Measurements from ENCODE around the gene DEFB132.
A peak's percentile ranks its signal among the peaks of the same experiment; 100 is the strongest.

Gene DEFB132

DNA sequence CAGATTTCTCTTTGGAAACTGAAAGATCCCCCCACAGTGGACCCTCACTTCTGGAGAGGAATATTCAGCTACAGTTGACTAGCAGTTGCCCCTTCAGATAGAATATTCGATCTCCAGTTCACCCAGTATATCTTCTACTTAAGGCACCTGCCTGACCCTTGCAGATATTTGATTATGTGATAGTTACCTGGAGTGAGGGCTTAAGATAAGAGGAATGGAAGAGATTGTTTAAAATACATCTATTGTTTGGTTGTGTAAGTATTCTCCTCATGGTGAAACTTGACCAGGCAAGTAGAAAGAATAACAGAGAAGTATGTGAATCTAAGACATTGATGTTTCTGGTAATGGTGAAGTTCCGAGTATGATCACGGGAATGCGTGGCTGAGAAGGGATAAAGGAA lies 38.3 kb downstream of the DEFB132 start:
- no peak for DNase-seq (ENCODE audit: insufficient read length, low spot score)
- FAIRE-seq = no peak

DNA sequence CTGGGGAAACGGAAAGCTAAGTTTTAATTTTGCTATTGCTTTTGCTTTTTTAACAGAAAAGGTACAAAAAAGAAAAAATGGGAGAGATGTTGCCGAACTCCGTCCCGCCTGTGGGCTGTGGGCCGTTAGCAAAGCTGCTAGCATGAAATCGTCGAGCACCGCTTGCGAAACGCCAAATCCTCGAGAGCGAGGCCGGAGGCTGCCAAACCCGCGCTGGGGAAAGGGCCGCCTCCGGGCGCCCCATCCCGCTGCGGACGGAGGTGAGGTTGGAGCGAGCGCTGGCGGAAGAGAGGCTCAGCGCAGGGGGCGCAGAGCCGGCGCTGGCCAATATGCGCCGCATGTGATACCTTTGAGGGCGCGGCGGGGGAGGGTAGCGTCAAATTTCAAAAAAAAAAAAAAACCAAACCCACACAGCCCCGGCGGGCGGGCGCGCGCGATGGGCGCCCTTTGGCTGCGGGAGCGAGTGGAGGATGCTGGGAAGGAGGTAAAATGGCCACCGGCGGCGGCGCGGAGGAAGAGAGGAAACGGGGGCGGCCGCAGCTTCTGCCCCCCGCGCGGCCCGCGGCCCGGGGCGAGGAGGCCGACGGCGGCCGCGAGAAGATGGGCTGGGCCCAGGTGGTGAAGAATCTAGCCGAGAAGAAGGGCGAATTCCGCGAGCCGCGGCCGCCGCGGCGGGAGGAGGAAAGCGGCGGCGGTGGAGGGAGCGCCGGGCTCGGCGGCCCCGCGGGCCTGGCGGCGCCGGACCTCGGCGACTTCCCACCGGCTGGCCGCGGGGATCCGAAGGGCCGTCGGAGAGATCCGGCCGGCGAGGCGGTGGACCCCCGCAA lies 39.8 kb downstream of the DEFB132 start, which contains the start of gene ZCCHC3:
ZCCHC3 (plus strand) TSS at position 473 of the 827 bp plus-strand sequence; CDS start at position 490, 17 bp downstream.
- DNase-seq (ENCODE audit: insufficient read length, low spot score) = peak; percentile 88
- FAIRE-seq = no peak

DNA sequence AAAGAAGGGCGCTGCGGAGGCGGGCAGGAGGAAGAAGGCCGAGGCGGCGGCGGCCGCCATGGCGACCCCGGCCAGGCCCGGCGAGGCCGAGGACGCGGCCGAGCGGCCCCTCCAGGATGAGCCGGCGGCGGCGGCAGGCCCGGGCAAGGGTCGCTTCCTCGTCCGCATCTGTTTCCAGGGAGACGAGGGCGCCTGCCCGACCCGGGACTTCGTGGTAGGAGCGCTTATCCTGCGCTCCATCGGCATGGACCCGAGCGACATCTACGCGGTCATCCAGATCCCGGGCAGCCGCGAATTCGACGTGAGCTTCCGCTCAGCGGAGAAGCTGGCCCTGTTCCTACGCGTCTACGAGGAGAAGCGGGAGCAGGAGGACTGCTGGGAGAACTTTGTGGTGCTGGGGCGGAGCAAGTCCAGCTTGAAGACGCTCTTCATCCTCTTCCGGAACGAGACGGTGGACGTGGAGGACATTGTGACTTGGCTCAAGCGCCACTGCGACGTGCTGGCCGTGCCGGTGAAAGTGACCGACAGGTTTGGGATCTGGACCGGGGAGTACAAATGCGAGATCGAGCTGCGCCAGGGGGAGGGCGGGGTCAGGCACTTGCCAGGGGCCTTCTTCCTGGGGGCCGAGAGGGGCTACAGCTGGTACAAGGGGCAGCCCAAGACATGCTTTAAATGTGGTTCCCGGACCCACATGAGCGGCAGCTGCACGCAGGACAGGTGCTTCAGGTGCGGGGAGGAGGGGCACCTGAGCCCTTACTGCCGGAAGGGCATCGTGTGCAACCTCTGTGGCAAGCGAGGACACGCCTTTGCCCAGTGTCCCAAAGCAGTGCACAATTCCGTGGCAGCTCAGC lies 40.6 kb downstream of the DEFB132 start:
- FAIRE-seq = peak; percentile 36

DNA sequence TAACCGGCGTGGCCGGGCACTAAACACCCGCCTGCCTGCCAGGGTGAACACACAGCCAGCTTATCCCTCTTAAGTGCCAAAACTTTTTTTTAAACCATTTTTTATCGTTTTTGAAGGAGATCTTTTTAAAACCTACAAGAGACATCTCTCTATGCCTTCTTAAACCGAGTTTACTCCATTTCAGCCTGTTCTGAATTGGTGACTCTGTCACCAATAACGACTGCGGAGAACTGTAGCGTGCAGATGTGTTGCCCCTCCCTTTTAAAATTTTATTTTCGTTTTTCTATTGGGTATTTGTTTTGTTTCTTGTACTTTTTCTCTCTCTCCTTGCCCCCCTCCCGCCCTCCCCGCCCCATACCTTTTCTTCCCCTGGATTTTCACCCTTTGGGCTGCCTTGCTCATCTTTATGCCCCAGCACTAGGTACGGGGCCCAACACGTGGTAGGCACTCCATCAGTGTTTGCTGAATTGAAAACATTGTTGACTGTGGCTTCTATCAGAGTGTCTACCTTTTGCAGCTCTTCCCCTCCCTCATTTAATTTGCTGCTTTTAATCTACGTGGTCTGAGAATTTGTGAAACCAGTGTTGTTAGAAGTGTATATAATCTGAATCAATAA lies 41.4 kb downstream of the DEFB132 start:
- DNase-seq (ENCODE audit: insufficient read length, low spot score) (no peak), FAIRE-seq (no peak)

More for the DNA sequence above, 40.6 kb downstream of the DEFB132 start:
- DNase-seq (ENCODE audit: insufficient read length, low spot score) = peak; percentile 39

DNA sequence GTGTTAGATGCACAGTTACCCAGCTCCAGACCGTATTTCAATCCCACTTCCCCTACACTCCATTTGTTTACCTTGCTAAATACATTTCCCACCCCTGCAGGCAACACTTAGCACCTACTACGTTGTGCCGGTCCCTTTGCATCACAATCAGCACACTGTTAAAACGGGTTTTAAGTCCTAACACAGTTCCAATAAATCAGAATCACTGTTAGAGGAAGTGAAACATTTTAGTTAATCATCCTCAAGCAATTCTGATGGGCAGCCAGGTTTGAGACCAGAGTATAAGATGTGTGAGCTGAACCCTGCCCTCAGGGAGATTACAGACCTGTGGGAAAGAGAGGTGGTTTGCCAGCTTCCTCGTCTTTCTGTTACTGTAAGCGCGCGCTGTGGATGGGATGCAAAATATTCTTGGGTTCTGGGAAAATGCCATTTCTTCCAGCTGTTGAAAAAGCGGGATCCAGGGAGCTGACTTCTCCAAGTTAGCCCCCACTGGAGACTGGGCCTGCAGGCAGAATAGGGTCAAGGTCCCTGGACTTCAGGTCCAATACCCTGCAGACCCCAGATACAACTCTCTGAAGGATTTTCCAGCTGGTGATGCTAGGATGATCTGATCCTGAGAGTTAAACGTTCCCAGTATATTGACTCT lies 42.9 kb downstream of the DEFB132 start:
- FAIRE-seq = no peak

DNA sequence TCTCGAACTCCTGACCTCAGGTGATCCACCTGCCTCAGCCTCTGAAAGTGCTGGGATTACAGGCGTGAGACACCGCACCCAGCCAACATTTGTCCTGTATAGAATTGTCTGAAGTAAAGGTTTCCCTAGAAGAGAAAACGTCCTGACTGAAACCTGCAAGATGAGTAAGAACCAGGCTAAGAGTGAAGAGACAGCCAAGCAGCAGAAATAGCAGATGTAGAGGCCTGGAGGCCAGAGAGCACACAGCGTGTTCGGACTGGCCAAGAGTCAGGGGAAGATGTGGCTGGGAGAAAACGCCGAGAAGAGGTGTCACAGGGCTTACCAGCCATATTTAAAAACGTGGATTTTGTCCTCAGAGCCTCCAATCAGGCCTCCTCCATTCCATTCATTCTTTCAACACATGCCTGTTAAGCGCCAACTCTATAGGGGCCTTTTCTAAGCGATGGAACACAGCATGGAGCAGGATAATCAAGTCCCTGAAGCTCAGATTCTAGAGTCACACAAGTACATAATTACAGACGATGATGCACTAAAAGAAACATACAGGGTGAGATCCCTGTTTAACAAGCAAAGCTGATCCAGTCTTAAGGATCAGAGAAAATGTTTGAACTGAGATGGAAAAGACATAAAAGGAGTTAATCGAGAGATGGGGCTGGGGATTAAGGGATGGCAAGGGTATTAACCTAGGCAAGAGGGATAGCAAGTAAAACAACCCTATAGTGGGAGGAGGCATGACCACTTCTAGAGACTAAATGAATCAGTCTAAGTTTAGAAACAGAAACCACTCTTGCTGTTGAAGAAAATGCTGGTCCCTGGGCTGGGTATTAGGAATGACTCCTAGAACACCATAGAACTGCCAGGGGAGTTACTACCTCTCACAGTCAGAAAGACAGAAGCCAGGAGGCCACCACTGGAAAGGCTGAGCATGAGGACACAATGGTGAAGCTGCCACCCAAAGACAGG lies 44.6 kb downstream of the DEFB132 start:
- FAIRE-seq = no peak
- DNase-seq (ENCODE audit: insufficient read length, low spot score) = no peak

More for the DNA sequence above, 42.9 kb downstream of the DEFB132 start:
- no peak for DNase-seq (ENCODE audit: insufficient read length, low spot score)

DNA sequence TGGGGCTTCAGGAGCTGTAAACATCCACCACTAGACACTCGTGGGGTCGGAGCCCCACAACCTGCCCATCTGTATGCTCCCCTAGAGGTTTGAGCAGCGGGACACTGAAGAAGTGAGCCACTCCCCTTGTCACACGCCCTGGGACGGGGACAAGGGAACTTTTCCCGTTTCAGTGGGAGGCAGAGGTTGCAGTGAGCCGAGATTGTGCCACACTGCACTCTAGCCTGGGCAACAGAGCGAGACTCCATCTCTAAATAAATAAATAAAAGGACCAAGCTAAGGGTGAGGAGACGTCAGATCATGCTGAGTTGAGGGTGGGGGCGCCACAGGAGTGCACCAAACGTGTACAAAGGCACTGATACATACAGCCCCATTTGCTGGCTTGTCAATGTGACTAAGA lies 48.2 kb downstream of the DEFB132 start:
- FAIRE-seq = no peak
- no peak for DNase-seq (ENCODE audit: insufficient read length, low spot score)

DNA sequence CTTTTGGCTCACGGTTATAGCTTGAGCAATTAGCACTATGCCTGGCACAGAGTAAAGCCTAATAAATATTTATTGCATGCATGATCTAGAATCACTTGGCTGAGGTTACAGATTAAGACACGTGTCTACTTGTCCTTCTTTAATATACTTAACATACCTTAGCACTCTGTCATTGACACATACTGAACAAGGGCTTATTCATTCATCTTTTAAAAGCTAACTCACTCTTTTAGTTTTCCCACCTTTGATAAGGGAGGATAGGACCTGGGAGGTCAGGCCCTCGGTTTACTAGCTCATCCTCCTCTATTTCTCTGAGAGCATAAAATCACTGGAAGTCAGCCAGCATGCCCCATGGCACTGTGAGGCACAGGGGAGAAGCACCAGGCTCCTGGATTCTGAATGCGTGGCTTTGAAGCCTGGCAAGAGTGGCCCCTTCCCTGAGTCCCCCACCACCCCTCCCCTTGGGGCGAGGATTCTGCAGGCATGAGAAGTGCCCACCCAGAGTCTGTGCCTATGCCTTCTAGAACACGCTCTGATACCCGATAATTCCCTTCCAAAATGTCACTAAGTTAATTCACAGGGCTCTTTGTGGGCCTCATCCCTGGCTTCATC lies 51.0 kb downstream of the DEFB132 start:
- FAIRE-seq (no peak), DNase-seq (ENCODE audit: insufficient read length, low spot score) (no peak)

DNA sequence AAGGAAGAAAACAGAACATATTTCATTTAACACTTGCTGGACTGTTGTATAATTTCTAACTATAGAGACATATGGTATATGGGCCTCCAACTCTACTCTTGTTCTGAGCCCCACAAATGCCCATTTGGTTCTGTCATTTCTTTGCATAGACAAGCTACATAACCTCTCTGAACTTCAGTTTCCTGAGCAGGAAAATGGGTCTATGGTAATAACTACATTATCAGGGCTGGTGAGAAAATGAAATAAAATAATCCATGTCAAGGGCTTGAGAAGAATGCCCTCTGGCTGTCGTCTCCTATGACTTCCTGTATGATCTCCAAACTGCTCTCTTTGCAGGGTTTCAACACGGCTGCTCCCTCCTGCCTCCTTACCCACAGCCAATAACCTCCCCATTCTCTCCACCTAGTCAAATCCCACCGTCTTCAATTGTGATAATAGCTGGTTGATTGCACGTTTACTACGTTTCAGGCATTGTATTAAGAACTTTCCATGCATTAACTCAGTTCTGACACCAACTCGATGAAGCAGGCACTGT lies 51.8 kb downstream of the DEFB132 start:
- no peak for DNase-seq (ENCODE audit: insufficient read length, low spot score)
- peak; percentile 4 for FAIRE-seq

DNA sequence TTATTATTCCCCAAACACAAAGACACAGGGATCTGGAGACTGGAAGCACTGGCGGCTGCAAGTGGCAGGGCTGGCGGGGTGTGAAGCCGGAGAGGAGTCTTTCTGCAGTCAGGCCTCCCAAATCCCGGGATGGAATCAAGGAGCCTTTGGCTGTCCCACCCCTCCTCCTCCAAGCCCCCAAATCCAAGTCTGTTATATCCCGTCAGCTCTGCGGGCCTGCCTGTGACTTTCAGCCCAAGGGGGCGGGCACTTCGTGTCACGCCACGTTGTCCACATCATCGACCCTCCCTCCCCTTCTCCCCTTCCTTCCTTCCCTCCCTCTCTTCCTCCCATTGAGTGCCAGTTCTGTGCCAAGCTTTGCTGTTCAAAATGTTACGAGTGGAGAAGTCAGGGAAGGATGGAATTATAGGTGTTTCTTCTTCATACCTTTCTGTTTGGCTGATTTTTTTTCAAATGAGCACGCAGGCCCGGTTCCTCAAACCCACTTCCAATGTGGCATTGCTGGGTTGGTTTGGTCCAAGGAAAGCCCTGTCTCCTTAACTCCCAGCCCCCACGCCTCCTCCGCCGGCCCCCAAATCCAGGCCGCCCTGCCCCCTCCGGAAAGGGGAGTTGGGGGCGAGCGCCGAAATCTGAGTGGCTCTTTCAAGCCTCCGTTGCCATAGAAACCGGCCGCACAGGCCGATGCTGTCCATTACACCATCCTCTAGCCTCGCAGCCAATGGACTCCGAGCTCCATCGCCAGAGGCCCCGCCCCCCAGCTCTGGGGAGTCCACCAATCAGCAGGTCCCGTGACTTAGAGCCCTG lies 52.5 kb downstream of the DEFB132 start:
- FAIRE-seq (peak; percentile 97), DNase-seq (ENCODE audit: insufficient read length, low spot score) (peak; percentile 99)

DNA sequence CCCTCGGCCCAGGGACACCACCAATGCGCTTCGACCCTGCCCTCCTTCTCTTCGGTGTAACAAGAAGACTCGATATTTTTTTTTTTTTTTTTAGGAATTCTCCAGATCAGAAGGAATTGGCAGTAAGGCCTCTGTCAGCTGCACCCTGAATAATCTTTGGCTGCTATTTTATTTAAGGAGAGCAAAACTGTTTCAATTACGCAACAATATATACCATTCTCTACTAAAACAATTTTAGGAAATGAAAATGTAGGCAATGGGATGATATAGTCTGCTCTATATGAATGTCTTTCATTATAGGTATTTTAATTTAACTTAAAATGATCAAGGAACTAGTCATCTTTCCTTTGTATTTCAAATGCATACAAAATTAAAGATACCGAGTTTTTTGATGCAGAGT lies 53.1 kb downstream of the DEFB132 start:
- FAIRE-seq = no peak
- no peak for DNase-seq (ENCODE audit: insufficient read length, low spot score)
